COLO668 (cell line): ENCODE measurements around the gene PINLYP.
"Not testable (repeated sequence)": the region's sequence is repeated elsewhere in the genome, so short reads cannot be mapped to it uniquely, and the experiment has no call there.

ENCODE experiments used
- DNase-seq: peaks from one replicate; lab custom pipeline; 2025; ENCODE audit not compliant: unreplicated experiment; lab: John Stamatoyannopoulos, UW

The PINLYP gene

DNA sequence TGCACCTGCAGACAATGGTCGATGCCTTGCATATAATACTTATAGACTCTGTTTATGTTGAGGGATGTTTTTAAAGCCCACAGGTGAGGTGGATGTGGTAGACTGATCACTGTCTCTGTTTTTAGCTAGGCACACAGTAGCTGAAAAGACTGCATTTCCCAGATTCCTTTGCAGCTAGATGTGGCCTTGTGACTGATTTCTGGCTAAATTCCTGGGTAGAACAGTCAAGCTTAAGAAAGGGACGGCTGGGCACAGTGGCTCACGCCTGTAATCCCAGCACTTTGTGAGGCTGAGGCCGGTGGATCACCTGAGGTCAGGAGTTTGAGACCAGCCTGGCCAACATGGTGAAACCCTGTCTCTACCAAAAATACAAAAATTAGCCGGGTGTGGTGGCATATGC lies 24.7 kb downstream of the PINLYP start:
- not testable (repeated sequence) for DNase-seq

DNA sequence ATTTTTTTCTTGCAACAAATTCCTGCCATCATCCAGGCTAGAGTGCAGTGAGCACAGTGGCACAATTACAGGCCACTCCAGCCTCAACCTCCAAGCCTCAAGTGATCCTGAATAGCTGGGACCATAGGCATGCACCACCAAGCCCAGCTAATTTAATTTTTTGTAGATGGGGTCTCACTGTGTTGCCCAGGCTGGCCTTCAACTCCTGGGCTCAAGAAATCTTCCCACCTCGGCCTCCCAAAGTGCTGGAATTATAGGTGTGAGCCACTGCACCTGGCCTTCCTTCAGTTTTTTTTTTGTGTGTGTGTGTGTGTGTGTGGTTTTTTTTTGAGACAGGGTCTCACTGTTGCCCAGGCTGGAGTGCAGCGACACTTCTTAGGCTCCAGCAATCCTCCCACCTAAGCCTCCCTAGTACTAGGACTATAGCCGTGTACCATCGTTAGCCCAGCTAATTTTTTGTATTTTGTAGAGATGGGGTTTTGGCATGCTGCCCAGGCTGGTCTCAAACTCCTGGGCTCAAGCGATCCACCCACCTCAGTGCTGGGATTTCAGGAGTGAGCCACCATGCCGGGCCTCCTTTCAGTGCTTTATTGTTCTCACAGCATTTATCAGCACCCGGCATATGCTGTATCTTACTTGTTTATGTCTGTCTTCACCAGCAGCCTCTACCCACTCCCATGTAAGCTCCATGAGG lies 30.4 kb downstream of the PINLYP start:
- DNase-seq, result no peak

DNA sequence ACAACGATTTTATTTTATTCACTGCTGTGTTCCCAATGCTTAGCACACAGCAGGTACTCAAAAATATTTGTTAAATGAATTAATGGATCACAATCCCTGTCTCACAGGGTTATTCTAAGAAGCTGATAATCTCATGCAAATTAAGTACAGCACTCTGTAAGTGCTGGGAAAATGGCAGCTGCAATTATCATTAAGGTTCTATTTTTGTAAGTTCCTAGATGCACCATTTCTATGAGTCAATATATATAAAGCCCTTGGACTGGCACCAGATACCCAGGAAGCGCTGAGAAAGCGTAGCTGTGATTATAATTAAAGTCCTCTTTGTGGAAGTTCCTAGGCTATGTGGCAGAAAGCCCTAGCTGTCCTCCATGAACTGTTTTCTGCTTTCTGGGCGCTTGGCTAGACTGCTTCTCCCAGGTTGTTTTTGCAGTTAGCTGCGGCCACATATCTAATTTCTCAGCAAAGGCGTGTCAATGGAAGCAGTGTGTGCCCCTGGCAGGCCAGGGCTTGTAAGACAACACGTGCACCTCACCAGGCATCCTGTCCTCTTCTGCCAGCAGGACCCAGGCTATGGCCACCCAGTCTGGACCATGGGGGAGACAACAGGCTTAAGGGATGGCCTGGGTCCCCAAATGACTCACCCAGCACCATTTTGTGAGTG lies 31.1 kb downstream of the PINLYP start:
- no peak for DNase-seq

DNA sequence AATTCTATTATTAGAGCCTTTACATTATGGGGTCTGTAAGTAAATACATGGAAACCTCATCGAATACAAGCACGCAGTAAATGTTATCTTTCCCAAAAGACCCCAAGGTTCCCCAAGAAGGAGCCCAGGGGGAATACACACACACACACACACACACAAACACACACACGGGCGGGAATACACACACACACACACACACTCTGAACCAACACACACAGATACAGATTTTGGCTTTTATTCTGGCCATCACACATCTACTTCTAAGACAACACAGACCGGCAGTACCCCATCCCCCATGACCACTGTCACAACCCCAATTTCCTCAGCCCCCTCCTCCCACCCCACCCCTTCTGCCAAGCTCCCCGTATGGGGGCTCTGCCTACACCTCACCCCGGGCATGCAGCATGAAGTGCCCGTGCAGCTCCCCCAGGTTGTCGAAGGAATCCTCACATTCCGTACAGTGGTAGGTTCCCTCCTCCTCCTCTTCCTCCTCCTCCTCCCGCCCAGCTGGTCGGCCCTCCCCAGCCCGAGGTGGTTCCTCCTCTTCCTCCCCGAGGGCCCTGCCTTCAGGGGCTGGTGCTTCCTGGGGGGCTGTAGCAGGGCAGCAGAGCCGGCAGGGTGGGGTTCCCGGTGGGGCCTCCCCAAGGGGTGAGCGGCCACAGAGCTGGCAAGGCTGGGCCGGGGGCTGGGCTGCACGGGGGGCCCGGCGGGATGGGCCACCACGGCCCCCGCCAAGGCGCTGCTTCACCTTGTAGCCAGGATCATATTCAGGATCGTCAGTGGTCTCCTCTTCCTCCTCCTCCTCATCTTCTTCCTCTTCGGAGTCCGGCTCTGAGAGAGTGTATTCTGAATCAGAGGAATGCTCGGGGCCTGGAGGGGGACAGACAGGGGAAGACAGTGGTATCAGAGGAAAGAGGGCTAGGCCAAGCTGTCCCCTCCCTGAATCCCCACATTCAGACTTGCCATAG lies 31.9 kb downstream of the PINLYP start:
- DNase-seq, result no peak

DNA sequence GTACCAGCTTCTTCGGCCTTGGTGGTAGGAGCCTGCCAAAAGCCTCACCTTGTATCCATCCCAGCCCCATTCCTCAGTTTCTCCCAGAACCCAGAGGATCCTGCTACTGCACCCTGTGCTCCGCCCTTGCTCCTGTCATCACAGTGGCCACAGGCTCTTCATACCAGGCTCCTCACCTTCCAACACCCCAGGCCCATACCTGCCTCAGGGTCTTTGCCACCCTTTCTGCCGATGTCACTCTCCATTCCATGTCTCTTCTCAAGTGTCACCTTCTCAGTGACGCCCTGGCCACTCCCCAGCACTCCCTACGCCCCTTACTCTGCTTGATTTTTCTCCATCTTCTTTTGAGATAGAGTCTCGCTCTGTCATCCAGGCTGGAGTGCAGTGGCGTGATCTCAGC lies 34.3 kb downstream of the PINLYP start:
- DNase-seq, result no peak

DNA sequence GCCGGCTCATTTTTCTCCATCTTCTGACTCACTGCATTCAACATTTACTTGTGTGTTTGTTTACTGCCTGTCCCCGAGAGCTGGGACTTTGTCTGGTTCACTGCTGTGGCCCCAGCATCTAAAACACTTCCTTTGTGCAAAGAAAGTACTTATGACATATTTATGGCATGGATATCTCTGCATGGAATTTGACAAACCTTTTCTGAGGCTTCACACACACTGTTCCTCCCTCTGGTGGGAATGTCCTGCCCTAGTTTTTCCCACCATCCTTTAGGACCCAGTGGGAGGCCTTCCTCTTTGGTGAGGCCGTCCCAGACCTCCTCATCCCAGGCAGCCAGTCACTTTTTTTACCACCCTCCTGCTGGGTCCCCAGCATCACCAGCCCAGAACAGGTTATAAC lies 34.9 kb downstream of the PINLYP start:
- DNase-seq, result no peak

DNA sequence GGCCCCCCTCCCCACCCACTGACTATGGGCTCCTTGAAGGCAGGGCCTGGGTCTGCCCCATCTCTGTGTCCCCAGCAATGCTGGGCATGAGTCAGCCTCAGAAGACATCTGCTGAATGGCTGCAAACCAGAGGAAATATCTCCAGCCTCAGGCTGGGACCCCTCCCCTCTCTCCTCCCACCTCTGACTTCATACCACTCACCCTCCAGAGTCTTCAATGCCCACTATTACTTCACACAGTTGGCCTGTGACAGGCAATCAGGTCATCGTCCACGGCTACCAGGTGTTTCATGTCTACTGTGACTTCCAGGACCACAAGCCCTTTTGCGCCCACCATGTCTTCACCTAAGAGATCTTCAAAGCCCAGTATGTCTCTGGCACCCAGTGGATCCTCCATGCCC lies 36.2 kb downstream of the PINLYP start, which contains the start of gene SRRM5:
Gene SRRM5 (plus strand): TSS at position 301 of the 400 bp plus-strand sequence. CDS start 34 bp downstream, at position 335.
- no peak for DNase-seq

DNA sequence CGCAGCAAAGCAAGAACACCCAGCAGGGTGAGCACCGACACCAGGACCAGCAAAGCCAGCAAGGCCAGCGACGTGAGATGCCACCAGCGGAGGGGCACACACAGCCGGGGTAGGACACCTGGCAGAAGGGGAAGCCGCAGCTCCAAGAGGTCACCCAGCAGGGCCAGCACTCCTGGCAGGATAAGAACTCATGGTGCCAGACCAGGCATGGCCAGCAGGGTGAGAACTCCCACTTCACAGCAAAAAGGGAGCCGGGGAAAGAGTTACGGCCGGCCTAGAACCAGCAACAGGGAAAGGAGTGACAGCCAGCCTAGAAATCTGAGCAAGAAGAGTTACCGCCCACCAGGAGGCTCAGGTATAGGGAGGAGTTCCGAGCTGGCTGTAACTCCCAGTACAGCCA lies 36.8 kb downstream of the PINLYP start:
- DNase-seq, result no peak

DNA sequence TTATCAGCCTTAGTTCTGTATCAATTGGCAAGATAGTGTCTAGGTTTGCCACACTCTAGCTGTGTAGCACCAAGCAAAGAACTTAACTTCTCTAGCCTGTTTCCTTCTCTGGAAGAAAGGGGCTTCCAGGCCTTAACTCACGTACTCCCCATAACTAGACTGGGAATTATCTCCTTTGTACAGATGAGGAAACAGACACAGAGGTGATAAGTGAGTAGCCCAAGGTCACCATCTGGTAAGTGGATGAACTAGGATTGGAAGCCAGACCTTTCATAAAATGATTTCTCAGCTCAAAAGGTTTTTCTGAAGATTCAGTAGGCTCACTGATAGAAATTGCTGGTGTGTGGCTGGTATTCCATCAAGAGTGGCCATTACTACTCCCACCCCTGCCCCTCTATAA lies 40.7 kb downstream of the PINLYP start:
- DNase-seq, result no peak

DNA sequence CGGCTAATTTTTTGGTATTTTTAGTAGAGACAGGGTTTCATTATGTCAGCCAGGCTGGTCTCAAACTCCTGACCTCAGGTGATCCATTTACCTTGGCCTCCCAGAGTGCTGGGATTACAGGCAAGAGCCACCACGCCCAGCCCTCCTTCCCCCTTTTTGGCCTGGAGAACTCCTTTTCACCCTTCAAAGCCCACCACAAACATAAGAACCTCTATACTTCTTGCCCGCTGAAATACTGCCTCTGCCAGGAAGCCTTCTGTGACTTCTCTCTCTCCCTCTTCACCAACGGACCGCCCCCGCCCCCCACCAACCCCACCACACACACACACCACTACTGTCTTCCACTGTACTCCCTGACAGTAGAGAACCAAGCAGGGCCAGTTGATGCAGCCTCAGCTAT lies 41.4 kb downstream of the PINLYP start:
- DNase-seq, result no peak

DNA sequence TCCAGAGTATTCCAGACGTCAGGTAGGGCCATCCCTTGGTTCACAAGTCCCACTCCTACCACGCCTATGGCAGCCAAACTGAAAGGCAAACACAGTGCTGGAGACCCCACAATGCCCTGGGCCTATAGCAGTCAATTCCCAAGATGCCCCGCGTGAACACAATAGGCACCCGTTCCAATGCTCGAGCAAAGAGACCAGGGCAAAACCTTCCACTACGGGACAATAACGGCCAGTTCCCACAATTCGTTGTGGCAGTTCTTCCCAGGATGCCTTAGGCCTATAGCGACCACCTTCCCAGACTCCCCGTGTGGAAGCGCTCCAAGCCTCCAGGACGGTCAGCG lies 43.3 kb downstream of the PINLYP start:
- DNase-seq, result peak; percentile 68

DNA sequence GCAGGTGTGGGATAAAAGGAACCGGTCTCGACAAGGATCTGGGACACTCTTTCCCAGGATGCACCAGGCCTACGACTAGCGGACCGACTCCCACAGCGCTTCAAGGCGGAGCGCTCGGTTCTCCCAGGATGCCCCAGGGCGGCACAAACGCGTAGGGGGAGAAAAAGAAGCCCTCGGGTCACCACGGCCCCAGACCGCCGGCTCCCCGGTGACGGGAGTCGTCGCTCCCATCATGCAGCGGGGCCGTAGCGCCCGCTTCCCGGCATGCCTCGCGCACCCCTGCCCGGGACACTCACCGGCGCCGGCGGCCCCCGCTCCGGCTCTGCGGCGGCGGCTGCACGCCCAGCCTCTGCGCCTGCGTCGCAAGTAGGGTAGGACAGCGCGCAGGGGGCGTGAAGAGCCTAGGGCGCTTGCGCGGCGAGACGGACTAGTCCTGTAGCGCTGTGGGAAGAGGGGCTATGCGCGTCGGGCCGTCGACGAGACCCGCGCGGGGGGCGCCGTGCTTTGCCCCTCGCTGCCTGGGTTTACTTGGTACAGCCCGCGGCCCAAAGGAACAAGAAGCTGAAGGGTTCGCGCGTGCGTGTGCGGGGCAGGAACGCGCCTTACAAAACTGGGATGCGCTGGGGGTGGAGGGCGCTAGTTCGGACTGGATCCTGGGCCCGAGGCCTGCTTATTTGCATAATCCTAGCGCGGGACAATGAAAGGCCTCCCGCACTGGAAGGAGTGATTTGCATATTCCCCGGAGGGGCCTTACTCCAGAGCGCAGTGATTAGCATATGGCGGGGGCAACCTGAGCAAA lies 43.9 kb downstream of the PINLYP start, which contains the start of gene ZNF428:
Gene ZNF428 (minus strand): TSS at position 368 of the 799 bp plus-strand sequence. CDS start 5,325 bp downstream, outside the sequence.
- peak; percentile 87 for DNase-seq

DNA sequence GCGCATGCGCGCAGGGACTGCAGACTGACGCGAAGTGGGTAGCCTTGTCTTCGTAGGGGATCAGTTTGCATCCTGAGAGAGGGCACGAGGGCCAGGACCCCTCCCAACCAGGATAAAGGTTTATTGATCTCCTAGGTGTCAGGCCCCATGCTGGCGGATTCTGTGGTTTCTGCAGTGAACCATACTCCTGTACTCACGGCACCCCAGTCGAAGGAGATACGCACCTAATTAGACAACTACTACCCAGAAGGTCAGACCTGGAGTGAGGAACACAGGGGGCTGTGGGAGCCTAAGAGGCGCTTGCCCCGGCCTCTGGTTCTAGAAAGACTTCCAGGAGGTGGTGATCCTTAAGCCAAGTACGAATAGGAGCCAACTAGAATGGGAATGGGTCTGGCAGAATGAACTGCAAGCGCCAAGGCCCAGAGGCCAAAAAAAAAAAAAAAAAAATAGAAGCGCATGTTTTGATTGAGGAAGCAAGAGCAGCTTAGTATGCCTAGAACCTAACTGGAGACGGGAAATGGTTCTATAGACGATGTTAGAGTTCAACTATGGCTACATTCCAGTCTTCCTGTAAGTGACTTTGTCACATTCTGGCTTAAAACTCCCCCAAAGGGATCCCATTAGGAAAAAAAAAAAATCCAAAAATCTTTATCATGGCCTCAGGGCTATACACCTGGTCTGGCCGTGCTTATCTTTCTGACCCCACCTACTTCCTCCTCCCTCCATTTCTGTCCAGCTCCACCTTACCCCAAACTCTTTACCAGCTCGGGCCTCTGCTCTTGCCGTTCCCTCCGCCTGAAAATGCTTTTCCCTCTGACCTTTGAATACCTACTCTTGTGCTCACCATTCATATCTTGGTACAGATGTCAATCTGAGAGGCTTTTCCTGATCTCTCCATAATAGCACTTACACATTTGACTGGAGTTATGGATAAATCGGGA lies 44.7 kb downstream of the PINLYP start:
- no peak for DNase-seq

DNA sequence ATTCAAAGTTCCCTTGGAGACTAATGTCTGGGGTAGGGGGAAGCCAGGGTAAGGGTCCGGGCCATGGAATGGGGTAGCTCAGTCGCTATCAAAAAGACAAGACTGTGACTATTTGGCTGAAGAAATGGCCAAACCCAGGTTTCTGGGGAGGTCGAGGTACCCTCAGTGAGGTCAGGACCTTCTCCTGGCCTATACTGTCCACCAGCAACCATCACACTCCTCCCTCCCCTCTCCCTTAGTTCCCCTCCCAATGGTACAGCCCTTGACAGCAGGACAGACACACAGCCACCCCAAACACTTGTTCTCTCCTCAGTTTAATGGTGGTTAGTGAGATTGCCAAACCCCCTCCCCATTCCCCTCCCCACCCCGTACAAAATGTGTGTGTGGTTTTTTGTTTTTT lies 46.5 kb downstream of the PINLYP start:
- no peak for DNase-seq

DNA sequence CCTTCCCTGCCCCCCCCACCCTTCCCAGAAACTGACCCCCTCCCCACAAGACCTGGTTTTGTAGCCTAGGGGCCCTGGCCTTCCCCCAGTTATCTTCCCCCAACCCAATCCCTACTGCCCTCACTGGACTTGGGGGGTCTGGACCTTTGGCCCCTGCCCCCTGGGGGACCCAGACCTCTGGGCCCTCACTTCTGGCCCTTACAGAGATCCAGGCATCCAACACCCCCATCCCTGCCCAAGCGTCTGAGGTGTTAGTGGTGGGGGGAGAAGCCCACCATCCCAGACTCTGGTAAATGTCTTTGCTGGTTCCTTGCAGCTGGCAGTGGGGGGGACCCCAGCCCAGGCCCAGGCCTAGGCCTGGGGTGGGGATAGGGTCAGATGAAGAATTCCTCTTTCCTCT lies 47.4 kb downstream of the PINLYP start:
- DNase-seq, result no peak

DNA sequence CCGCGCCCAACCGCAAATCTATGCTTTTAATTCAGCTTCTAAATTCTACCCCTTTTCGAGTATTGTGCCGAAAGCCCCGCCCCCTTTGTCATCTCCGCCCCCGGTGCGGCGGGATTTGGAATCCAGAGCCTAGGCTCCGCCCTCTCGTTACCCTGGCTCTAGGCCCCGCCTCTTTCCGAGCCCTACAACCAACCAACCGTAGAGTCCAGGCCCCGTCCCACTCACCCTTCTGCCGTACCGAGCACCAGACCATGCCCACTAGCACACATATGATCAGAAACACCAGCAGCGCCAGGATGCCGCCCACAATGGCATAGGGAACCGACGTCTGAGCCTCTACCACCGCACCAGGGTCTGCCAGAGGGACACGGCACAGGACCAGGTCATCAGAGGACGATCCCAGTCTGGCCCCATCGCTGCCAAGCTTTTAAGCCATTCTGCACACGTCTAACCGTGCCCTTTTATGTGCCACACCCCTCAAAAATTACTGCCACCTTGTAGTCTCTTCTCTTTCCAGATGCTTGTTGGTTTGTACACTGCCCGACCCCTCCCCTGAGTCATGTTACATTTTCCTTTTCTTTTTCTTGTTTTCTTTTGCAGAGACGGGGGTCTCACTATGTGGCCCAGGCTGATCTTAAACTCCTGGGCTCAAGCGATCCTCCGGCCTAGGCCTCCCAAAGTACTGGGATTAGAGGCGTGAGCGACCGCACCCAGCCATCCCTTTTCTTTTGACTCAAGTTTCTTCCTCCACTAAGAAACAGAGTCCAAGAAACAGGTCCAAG lies 48.5 kb downstream of the PINLYP start:
- no peak for DNase-seq

DNA sequence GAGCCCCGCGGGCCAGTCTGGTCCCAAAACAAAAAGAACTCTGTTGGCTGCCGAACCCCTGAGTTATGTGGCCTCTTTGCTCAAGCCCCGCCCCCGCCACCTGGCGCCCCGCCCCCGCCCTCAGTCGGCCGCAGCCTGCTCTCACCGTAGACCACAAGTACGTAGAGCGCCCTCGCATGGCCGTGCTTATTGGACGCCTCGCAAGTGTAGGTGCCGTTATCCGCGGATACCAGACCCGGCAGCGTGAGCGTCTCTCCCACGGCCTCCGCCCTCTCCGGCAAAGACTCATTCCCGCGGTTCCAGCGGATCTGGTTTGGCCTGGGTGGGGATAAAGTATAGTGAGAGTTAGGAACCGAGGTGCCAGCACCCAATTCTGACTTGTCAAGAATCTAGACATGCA lies 49.3 kb downstream of the PINLYP start:
- peak; percentile 44 for DNase-seq

DNA sequence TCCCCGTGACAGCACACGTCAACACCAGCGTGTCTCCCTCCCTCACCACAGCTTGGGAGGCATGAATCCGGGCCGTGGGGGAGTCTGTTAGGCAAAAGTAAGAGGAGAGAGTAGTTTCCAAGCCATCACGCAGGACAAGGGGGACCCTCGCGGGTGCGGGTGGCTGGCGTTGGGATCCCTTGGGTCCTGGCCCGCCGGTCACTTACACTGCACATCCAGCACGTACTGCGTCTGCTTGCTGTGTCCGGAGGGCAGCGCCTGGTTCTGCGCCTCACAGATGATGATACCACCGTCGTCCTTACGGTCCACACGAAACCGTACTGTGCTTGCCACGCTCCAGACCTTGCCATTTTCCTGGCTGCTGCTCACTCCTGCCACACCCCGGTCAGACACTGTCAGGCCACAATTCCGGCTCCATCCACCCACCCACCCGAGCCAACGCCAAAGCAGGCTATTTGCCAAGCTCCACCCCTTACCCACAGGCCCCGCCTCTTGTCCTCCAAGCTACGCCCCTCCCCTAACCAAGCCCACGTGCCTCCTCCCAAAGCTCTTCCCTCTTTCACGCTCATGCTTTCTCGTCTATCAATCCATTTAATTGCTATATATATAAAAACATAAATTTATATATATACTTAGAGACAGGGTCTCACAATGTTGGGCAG lies 50.4 kb downstream of the PINLYP start:
- peak; percentile 5 for DNase-seq
